ENCODE data around the gene FLCN. TPM values are rescaled to one million over a fixed set of nuclear protein-coding genes. Genes with fewer than 3 reads are reported as not detected.

Gene FLCN
- total RNA-seq, 1 donor from 2014 or later: 40.7 TPM

DNA sequence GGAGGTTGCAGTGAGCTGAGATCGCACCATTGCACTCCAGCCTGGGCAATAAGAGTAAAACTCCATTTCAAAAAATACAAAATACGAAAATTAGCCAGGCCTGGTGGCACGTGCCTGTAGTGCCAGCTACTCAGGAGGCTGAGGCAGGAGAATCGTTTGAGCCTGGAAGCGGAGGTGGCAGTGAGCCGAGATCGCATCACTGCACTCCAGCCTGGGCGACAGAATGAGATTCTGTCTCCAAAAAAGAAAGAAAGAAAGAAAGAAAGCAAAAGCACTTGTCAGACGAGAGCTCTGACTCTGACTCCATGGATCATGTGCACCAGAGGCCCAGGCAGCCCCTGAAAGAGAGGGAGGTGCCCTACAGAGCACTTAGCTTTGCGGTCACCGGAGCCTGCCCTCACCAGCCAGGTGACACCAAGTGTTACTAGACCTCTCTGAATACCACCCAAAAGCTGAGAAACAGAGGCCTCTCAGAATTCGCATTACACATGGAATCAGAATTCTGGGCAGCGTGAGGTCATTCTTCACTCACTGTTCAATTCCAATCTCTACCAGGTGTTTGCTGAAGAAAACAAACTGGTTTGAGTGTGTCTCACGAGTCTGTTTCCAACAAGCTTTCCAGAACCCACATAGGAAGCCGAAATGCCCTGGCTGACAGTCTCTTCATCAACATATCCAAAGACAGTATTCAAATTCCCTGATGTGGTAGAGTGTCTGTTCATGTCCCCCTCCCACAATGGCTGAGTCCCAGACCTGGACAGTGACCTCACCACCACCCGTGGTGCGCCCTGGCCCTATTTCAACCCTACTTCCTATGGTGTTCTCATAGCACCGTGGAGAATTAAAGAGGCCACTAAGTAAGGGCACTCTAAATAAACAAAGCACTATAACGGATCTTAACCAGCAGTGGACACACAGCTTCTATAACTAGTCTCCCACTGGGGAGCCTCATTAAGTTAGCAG, 1.5 kb downstream of the FLCN start:
- peak; percentile 57 for DNase-seq (ENCODE audit: low read depth)

DNA sequence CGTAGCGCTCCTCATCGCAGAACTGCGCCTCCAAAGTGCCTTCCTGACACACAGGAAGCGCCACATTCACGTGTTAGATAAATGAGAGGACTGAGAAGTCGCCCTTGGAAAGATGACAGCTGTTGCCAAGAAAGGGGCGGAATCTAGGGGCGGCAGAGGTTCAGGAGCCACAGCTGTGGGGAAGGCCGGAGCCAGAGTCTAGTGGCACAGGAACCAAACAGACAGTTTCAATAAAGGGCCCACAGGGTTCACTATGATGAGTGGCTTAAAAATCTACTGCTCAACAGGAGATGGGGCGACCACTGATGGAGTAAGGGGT, 4.7 kb downstream of the FLCN start:
- no peak for DNase-seq (ENCODE audit: low read depth)

- no peak for DNase-seq (ENCODE audit: low read depth)
These were observed 5.2 kb downstream of the FLCN start for GRCh38 chr17:17231621-17232302.

DNA sequence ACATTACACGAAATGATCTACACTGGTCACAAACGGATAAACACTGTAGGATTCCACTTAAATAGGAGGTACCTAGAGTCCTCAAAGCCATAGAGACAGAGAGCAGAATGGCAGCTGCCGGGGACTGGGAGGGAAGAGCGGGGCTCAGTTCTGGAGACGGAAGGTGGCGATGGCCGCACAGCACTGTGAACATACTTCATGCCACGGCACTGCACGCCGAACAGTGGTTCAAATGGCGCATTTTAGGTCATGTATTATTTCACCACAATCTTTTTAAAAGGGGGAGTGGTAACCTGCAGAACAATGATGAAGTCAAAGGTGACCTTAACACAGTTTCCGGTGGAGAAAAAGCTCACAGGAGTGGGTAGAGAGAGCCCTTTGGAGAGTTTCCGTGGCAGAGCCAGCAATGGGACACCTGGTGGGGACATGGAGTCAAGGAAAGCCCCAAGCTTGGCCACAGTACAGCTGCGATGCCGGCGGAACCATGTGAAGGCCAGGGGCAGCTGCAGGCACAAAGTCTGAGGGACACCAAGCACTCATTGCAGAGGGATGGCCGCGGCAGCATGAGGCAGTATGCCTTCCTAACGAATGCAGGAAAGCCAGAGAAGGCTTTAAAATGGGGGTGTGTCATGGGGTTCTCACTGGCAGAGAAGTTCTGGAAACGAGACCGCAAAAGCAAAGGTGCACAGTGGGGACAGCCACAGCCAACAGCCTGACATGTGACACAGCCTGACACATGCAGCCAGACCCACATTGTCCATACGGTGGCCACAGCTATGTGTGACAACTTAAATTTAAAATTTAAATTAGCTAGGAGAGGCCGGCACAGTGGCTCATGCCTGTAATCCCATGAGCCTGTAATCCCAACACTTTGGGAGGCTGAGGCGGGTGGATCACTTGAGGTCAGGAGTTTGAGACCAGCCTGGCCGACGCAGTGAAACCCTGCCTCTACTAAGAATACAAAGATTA, 7.3 kb downstream of the FLCN start:
- DNase-seq (ENCODE audit: low read depth): no peak

GRCh38 chr17:17228521-17229279, 8.3 kb downstream of the FLCN start:
- DNase-seq (ENCODE audit: low read depth): no peak

GRCh38 chr17:17227608-17228520, 9.1 kb downstream of the FLCN start:
- no peak for DNase-seq (ENCODE audit: low read depth)

GRCh38 chr17:17226451-17227265, 10.3 kb downstream of the FLCN start:
- DNase-seq (ENCODE audit: low read depth): no peak

- DNase-seq (ENCODE audit: low read depth): no peak
These were observed 11.1 kb downstream of the FLCN start for GRCh38 chr17:17225901-17226300.

DNA sequence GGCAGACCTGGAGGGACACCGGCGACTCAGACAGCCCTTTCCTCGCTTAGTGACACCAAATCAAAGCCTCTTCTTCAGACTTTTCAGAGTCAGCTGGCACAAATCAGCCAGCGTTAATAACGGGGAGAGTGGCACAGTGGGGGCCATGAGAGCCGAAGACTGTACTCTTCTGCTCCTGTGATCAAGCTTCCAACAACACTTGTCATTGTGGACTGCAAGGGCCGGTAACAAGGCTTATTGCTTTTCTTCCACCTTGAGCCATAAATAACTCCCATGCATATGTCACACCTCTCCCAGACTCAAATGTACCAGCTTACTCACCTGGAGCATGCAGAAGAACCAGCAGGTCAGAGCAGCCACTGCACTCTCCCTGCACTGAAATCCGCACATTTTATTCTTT, 12.8 kb downstream of the FLCN start:
- DNase-seq (ENCODE audit: low read depth): no peak

- DNase-seq (ENCODE audit: low read depth): no peak
These were observed 13.2 kb downstream of the FLCN start for GRCh38 chr17:17223736-17224135.

GRCh38 chr17:17221329-17221728, 15.6 kb downstream of the FLCN start:
- DNase-seq (ENCODE audit: low read depth): no peak

DNA sequence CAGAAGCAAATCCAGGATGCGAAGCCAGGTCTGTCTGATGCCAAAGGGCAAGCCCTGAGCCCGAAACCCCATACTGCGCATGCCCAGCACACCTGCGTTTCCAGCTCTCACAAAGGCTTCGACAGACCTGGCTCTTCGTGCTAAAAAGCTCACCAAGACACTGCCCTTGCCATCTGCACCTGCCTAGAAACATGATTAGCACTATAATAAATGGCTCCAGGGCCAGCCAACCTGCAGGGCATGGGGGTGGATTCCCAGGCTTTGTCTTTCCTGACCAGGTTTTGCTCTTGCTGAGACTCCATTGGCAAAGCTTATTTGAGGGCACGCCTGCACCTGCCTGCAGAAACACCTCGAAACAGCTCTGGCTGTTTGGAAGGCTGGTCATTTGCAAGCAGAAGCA, 16.4 kb downstream of the FLCN start:
- DNase-seq (ENCODE audit: low read depth): no peak

GRCh38 chr17:17217995-17218394, 19.0 kb downstream of the FLCN start:
- no peak for DNase-seq (ENCODE audit: low read depth)

DNA sequence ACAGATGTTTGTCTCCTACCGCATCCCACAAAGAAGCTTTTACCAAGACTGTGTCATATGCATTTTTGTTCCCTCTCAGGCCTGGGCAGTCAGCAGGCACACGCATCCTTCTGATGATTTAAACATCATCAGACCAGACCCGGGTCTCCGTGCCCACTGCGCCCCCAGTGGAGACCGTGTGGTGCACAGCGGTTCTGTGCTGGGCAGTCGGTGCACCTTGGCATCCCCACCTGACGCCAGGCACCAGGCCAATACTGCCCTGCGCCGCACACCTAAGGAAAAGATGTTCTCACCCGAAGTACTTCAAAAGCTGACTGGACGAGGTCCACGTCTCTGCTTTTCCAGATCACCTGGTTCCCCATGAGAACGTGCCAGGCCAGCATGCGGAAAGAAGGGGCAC, 20.2 kb downstream of the FLCN start:
- DNase-seq (ENCODE audit: low read depth): no peak

- no peak for DNase-seq (ENCODE audit: low read depth)
These were observed 20.7 kb downstream of the FLCN start for GRCh38 chr17:17216236-17216635.

GRCh38 chr17:17215575-17215974, 21.4 kb downstream of the FLCN start:
- no peak for DNase-seq (ENCODE audit: low read depth)

DNA sequence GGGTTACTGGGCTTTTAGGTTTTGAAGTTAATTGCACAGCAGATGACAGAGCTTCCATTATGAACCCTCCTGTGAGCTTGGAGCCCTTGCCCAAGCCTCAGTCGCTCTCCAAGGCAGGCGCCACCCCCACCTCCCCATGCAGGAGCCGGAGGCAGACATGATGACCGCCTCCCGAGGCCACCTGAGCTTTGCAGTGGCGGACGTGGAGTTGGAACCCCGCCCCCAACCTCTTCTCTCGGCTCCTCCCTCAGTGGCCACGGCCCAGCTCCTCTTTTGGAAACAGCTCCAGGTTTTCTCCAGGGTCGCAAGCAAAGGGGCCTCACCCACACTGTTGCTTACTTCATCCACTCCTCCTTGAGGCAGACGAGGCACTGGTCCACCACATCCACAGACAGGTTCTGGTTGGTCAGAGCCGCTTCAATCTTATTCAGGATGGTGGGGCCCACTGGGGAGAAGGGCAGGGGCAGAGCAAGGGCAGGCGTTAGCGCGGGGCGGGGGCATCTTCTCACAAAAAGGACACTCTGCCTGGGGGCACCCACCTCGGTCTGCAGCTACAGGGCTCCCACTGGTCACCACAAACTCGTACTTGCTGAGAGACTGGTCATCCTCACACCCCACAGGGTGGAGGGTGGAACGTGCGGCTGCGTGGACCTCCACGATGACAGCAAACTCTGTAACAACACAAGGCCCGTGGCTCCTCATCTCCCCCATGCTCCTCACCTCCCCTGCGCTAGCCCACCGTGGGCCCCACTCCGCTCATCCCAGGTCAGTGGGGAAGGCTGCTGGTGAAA, 22.1 kb downstream of the FLCN start:
- DNase-seq (ENCODE audit: low read depth): no peak

GRCh38 chr17:17213775-17214174, 23.2 kb downstream of the FLCN start:
- no peak for DNase-seq (ENCODE audit: low read depth)

DNA sequence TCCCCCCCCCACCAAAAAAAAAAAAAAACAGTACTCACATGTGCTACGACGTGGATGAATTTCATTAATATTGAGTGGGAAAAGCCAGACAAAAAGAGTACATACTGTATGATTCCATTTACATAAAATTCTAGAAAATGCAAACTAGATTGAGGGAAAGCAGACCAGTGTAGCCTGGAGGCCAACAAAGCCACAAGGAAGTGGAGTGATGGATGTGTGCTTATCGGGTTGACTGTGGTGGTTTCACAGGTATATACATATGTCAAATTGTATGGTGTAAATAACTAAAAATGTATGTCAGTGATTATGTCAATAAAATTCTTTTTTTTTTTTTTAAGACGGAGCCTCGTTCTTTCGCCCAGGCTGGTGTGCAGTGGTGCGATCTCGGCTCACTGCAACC, 29.0 kb downstream of the FLCN start:
- DNase-seq (ENCODE audit: low read depth): no peak

Data from renal cortical epithelial cell (primary cell).